Activated CD8-positive, alpha-beta T cell treated with anti-CD3 and anti-CD28 coated beads for 36 hours (primary cell): ENCODE results near the gene CDC34. TPM values are rescaled to one million over a fixed set of nuclear protein-coding genes. Genes with fewer than 3 reads are reported as not detected.

Source experiments
- ATAC-seq: fragments of 200-7000 bp; cut with Tn5 transposase; one replicate; pipeline ENCODE4 v1.10.0; 2021; ENCODE audit warnings: mild to moderate bottlenecking, moderate library complexity
- CTCF ChIA-PET: fragments of 350-600 bp; sonication (Branson Sonifier 250); formaldehyde crosslinking; loops from one replicate; lab custom pipeline; 2021; ENCODE audit warnings: antibody characterized with exemption; lab: Charles Lee
- POLR2A ChIA-PET: fragments of 350-600 bp; sonication (Branson Sonifier 250); formaldehyde crosslinking; loops from one replicate; lab custom pipeline; 2021; ENCODE audit warnings: antibody characterized with exemption; lab: Charles Lee
- DNase-seq: peaks from one replicate; pipeline ENCODE4 v3.0.0-alpha.2; 2020
- H3K27ac Mint-ChIP-seq: one replicate; pipeline ENCODE4 v1.8.0; 2021; ENCODE audit warnings: mild to moderate bottlenecking, mixed read lengths
- H3K27me3 Mint-ChIP-seq: one replicate; pipeline ENCODE4 v1.8.0; 2021; ENCODE audit warnings: mixed read lengths
- H3K36me3 Mint-ChIP-seq: one replicate; pipeline ENCODE4 v1.8.0; 2021; ENCODE audit warnings: low read depth, mixed read lengths
- H3K4me1 Mint-ChIP-seq: one replicate; pipeline ENCODE4 v1.8.0; 2021; ENCODE audit warnings: low read depth, mixed read lengths
- H3K4me3 Mint-ChIP-seq: one replicate; pipeline ENCODE4 v1.8.0; 2021; ENCODE audit warnings: mild to moderate bottlenecking, moderate library complexity, mixed read lengths
- H3K9me3 Mint-ChIP-seq: one replicate; pipeline ENCODE4 v1.8.0; 2021; ENCODE audit warnings: mixed read lengths
- intact Hi-C: fragments of 100-400 bp; cut with micrococcal nuclease; formaldehyde crosslinking; loops from one replicate; pipeline ENCODE4 v1.10.0; 2022
- total RNA-seq, 2 experiments: library from RNA; stranded (reverse); gene quantifications; one replicate each; pipeline ENCODE4 v1.2.3, GENCODE V29; 2021
- TF ChIP-seq, protein P1 (sequence below): fragments of 200-600 bp; IDR thresholded peaks from one replicate; pipeline ENCODE4 v1.8.0; 2022; ENCODE audit warnings: antibody characterized with exemption, mild to moderate bottlenecking

Gene CDC34
- total RNA-seq, 2 experiments from 2014 or later: 38.1 to 43.7 TPM

- Mint-ChIP-seq H3K4me3 (no peak overlapping the region), H3K27ac (no peak overlapping the region), H3K4me1 (no peaks in the 10 kb centered on the region), H3K27me3 (no peaks in the 10 kb centered on the region), H3K9me3 (no peaks in the 10 kb centered on the region), H3K36me3 (no peaks in the 10 kb centered on the region)
- CTCF ChIA-PET: no interaction called here
- TF ChIP-seq, protein P1, sequence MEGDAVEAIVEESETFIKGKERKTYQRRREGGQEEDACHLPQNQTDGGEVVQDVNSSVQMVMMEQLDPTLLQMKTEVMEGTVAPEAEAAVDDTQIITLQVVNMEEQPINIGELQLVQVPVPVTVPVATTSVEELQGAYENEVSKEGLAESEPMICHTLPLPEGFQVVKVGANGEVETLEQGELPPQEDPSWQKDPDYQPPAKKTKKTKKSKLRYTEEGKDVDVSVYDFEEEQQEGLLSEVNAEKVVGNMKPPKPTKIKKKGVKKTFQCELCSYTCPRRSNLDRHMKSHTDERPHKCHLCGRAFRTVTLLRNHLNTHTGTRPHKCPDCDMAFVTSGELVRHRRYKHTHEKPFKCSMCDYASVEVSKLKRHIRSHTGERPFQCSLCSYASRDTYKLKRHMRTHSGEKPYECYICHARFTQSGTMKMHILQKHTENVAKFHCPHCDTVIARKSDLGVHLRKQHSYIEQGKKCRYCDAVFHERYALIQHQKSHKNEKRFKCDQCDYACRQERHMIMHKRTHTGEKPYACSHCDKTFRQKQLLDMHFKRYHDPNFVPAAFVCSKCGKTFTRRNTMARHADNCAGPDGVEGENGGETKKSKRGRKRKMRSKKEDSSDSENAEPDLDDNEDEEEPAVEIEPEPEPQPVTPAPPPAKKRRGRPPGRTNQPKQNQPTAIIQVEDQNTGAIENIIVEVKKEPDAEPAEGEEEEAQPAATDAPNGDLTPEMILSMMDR: no peak
- DNase-seq (no peak), ATAC-seq (no peak)
- intact Hi-C loops: no loop called here
- POLR2A ChIA-PET: no interaction called here
Observed at GRCh38 chr19:558770-559439, 27.3 kb downstream of the CDC34 start.

DNA sequence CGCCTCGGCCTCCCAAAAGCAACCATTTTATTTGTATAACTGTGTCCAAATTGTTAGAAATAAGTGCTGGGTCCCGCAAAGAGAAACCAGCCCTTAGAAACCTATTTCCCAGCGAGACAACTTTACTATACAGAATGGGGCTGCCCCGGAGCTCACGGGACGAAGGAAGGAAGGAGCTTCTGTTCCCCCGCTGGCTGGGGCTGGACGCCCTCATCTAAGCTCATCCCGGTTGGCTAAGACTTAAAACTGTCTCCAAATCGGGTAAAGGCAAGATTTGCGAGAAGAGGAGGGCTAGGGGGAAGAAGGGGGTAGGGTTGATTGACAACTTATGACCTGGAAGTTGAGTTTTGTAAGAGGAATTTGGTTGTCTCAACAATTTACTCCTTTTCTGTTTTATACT is 28.6 kb downstream of the CDC34 start:
- Mint-ChIP-seq H3K27ac (no peak overlapping the region), H3K4me1 (no peaks in the 10 kb centered on the region), H3K27me3 (no peaks in the 10 kb centered on the region), H3K36me3 (no peaks in the 10 kb centered on the region), H3K9me3 (no peaks in the 10 kb centered on the region), H3K4me3 (no peak overlapping the region)
- CTCF ChIA-PET: interaction anchor here (1.3 kb wide), 1 partner anchor 14 kb away, joined by 3 read pairs; no protein-coding TSS in a partner anchor
- intact Hi-C loops: no loop called here
- no peak for DNase-seq
- no peak for ATAC-seq
- TF ChIP-seq, protein P1: no peak
- POLR2A ChIA-PET: no interaction called here

GRCh38 chr19:566403-566802 is 34.8 kb downstream of the CDC34 start:
- ATAC-seq (no peak), DNase-seq (no peak)
- Mint-ChIP-seq H3K9me3 (no peaks in the 10 kb centered on the region), H3K4me1 (peaks cover 11% of the 10 kb centered on the region), H3K36me3 (peaks cover 2% of the 10 kb centered on the region), H3K27me3 (no peaks in the 10 kb centered on the region), H3K4me3 (no peak overlapping the region), H3K27ac (no peak overlapping the region)
- TF ChIP-seq, protein P1: no peak
- ChIA-PET CTCF (interaction anchor here (1.3 kb wide), 1 partner anchor 55 kb away, joined by 6 read pairs; no protein-coding TSS in a partner anchor), POLR2A (interaction anchor here (1.1 to 1.3 kb wide), 2 partner anchors 9 to 20 kb away, joined by 3 read pairs; no protein-coding TSS in a partner anchor)
- intact Hi-C loops: no loop called here

DNA sequence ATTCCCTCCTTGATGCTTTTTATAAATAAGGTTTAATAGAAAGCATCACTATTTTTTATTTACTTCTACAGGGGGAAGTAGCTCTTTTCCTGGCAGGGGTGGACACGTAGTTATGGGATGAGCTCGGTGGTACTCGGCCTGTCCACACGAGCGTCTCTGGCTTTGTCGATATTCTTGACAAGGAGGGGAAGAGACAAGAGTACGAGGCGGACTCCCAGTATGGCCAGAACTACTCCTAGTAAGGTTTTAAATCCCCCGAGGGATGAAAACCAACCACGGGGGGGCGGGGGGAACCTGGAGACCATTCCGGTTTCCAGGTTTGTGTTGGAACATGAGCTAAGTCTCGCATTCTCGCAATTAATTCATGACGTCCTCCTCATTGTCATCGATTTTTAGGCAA is 35.3 kb downstream of the CDC34 start:
- peaks cover 11% of the 10 kb centered on the region for H3K4me1 Mint-ChIP-seq
- H3K4me3 Mint-ChIP-seq: no peak overlapping the region
- ATAC-seq: no peak
- no peak for DNase-seq
- no peaks in the 10 kb centered on the region for H3K27me3 Mint-ChIP-seq
- H3K27ac Mint-ChIP-seq: no peak overlapping the region
- ChIA-PET POLR2A (interaction anchor here (1.3 kb wide), 1 partner anchor 20 kb away, joined by 3 read pairs; no protein-coding TSS in a partner anchor), CTCF (interaction anchor here (1.3 kb wide), 1 partner anchor 56 kb away, joined by 6 read pairs; no protein-coding TSS in a partner anchor)
- H3K9me3 Mint-ChIP-seq: no peaks in the 10 kb centered on the region
- peaks cover 2% of the 10 kb centered on the region for H3K36me3 Mint-ChIP-seq
- intact Hi-C loops: no loop called here
- TF ChIP-seq, protein P1: no peak

DNA sequence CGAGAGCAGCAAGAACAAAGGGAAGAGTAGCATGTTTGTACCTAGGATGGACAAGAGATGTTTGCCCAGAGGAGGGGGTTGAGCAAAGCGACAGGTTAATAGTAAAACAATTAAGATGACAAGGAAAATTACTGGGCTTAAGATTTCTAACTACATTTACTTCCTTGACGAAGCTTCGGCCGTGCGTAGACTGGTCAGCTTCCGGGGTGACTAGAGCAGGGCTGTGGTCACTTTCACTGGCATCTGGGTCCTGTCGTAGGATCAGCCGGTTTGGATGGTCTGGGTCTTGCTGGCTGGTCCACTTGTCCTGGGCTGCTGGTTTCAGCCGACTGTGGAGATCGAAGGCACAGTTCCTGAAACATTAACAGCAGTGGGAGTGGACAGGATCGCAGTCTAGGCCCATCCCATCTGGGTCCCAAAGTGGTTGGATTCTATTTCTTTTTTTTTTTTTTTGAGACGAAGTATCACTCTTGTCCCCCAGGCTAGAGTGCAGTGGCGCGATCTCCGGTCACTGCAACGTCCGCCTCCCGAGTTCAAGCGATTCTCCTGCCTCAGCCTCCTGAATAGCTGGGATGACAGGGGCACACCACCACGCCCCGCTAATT is 35.8 kb downstream of the CDC34 start:
- Mint-ChIP-seq H3K4me1 (peaks cover 12% of the 10 kb centered on the region), H3K27ac (no peak overlapping the region), H3K36me3 (peaks cover 2% of the 10 kb centered on the region), H3K4me3 (no peak overlapping the region), H3K9me3 (no peaks in the 10 kb centered on the region), H3K27me3 (no peaks in the 10 kb centered on the region)
- ATAC-seq (no peak), DNase-seq (no peak)
- ChIA-PET CTCF (interaction anchor here (1.3 kb wide), 1 partner anchor 56 kb away, joined by 6 read pairs; no protein-coding TSS in a partner anchor), POLR2A (interaction anchor here (1.3 kb wide), 1 partner anchor 21 kb away, joined by 3 read pairs; no protein-coding TSS in a partner anchor)
- intact Hi-C loops: no loop called here
- TF ChIP-seq, protein P1: no peak
